GM23248 (cell line): ENCODE data around the gene PRUNE2.
"Not testable (repeated sequence)": the region's sequence is repeated elsewhere in the genome, so short reads cannot be mapped to it uniquely, and the experiment has no call there.

Source experiments
- EZH2 ChIP-seq: fragments of 200-600 bp; sonication (generic); IDR thresholded peaks from 2 replicates; pipeline ENCODE4 v1.6.1; 2018; ENCODE audit warnings: antibody characterized with exemption, mild to moderate bottlenecking; ENCODE audit not compliant: insufficient read depth, poor library complexity, severe bottlenecking
- EZH2phosphoT487 ChIP-seq: fragments of 200-600 bp; sonication (generic); IDR thresholded peaks from 2 replicates; pipeline ENCODE4 v1.6.1; 2018; ENCODE audit warnings: antibody characterized with exemption, moderate library complexity, mild to moderate bottlenecking, low read depth; ENCODE audit not compliant: insufficient read depth

GRCh38 chr9:76955406-76955805 is 49.5 kb upstream of the PRUNE2 start:
- TF ChIP-seq EZH2, EZH2phosphoT487: not testable (repeated sequence)
